AG04450 (cell line): ENCODE measurements around the gene CACNA1C. TPM values are rescaled to one million over a fixed set of nuclear protein-coding genes. Genes with fewer than 3 reads are reported as not detected.
A peak's percentile ranks its signal among the peaks of the same experiment; 100 is the strongest.

Experiments used
- CTCF ChIA-PET: fragments of 300-600, 350-600 bp; formaldehyde crosslinking; extraction: SDS; loops from one replicate; lab custom pipeline; 2022; ENCODE audit warnings: antibody characterized with exemption, inconsistent platforms; lab: Charles Lee
- POLR2A ChIA-PET: fragments of 350-600 bp; formaldehyde crosslinking; extraction: SDS; loops from one replicate; lab custom pipeline; 2021; ENCODE audit warnings: antibody characterized with exemption, inconsistent platforms; lab: Yijun Ruan, JAX
- DNase-seq: peaks from one replicate; pipeline ENCODE4 v3.0.0-alpha.2; 2011; ENCODE audit warnings: low read depth, low spot score
- H3K27ac ChIP-seq: one replicate; pipeline ENCODE4 v1.5.1; 2012; ENCODE audit warnings: low read depth, low read length, control low read depth
- H3K27me3 ChIP-seq: one replicate; pipeline ENCODE4 v1.6.0; 2012; ENCODE audit warnings: low read length; ENCODE audit not compliant: control insufficient read depth, insufficient read depth
- H3K4me3 ChIP-seq: 2 replicates; pipeline ENCODE4 v1.5.1; 2011; ENCODE audit warnings: mild to moderate bottlenecking, low read depth, low read length, control low read depth
- H3K9me3 ChIP-seq: 2 replicates; pipeline ENCODE4 v1.5.1; 2012; ENCODE audit warnings: low read length; ENCODE audit not compliant: control insufficient read depth, insufficient read depth
- polyA minus RNA-seq: library from RNA; depleted of rRNA, polyadenylated mRNA; stranded (reverse); fragments of >200 nt; gene quantifications from 2 replicates; pipeline ENCODE4 v1.2.3, GENCODE V29; 2011; rRNA and poly(A)+ RNA removed
- polyA plus RNA-seq: library from polyadenylated mRNA; depleted of rRNA; stranded (reverse); fragments of >200 nt; gene quantifications from 2 replicates; pipeline ENCODE4 v1.2.3, GENCODE V29; 2011; rRNA removed
- TF ChIP-seq, protein P1 (sequence below): IDR thresholded peaks from 2 replicates; pipeline ENCODE4 v1.5.1; 2011; ENCODE audit warnings: low read depth, low read length, control low read depth, inconsistent platforms

Gene CACNA1C
- 5.9 and 6.3 TPM in 2 replicates for polyA plus RNA-seq
- 24.1 and 27.9 TPM in 2 replicates for polyA minus RNA-seq

- Histone ChIP-seq H3K4me3 (peak within 1 kb of the TSS; percentile 80), H3K27ac (peak within 1 kb of the TSS; percentile 57), H3K27me3 (peaks cover 4% of the 10 kb centered on the region), H3K9me3 (no peaks in the 10 kb centered on the region)
- ChIA-PET CTCF (no interaction called here), POLR2A (no interaction called here)
- TF ChIP-seq, protein P1, sequence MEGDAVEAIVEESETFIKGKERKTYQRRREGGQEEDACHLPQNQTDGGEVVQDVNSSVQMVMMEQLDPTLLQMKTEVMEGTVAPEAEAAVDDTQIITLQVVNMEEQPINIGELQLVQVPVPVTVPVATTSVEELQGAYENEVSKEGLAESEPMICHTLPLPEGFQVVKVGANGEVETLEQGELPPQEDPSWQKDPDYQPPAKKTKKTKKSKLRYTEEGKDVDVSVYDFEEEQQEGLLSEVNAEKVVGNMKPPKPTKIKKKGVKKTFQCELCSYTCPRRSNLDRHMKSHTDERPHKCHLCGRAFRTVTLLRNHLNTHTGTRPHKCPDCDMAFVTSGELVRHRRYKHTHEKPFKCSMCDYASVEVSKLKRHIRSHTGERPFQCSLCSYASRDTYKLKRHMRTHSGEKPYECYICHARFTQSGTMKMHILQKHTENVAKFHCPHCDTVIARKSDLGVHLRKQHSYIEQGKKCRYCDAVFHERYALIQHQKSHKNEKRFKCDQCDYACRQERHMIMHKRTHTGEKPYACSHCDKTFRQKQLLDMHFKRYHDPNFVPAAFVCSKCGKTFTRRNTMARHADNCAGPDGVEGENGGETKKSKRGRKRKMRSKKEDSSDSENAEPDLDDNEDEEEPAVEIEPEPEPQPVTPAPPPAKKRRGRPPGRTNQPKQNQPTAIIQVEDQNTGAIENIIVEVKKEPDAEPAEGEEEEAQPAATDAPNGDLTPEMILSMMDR = peak; percentile 39
- DNase-seq = no peak
Observed at GRCh38 chr12:2052826-2053678, at the start of gene CACNA1C. CACNA1C (plus strand) TSS chr12:2052987; CDS start chr12:2053563, 576 bp downstream.

GRCh38 chr12:2003676-2004112, 49.1 kb upstream of the CACNA1C start:
- ChIA-PET POLR2A (interaction anchor here (0.5 to 1.6 kb wide), 2 partner anchors 10 to 17 kb away, joined by 3 to 25 read pairs; no protein-coding TSS in a partner anchor), CTCF (no interaction called here)
- Histone ChIP-seq H3K9me3 (no peaks in the 10 kb centered on the region), H3K27ac (peak overlapping the region; percentile 88), H3K27me3 (no peaks in the 10 kb centered on the region), H3K4me3 (peak overlapping the region; percentile 95)
- TF ChIP-seq, protein P1 = no peak
- no peak for DNase-seq

DNA sequence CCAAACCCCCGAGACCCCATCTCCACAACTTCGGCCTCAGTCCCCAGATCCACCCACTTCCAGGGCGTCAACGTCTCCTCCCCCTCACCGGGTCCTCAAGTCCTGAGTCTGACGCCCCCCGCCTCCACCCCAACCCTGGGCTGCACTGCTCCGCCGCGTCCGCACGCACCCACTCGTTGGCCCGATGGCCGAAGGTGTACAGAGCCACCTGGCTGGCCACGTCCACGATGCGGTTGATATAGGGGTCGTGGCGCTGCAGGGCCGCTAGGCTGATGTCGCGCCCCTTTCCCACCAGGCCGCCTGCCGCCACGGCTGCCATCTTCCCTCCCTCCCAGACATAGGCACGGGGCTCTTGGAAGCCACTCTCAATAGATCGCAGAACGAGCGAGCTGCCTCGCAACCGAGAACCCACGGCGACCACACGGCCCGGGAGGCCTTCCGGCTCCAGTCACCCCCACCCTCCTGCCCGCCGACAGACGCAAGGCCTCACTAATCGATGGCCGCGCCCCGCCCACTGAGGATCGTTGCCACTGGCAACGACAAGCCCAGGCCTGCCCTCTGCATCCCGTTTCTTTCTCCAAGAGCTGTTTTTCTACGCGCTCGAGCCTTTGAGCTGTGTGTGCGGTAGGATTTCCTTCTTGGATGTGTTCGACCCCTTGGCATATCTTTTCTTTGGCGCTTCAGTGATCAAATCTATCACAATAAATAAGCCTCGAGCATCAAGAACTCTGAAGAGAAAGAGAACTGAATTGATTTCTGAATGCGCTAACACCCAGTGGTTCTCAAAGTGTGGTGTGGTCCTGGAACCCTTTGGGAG, 48.5 kb upstream of the CACNA1C start, which contains the start of gene DCP1B:
Gene DCP1B, minus strand, starts transcription at position 345 of the 817 bp plus-strand sequence. Its CDS starts 26 bp downstream, at position 319.
- peak; percentile 93 for DNase-seq
- H3K27me3 ChIP-seq = no peaks in the 10 kb centered on the region
- TF ChIP-seq, protein P1 = no peak
- ChIA-PET POLR2A (interaction anchor here (1.6 kb wide), 1 partner anchor 10 kb away, joined by 25 read pairs; no protein-coding TSS in a partner anchor), CTCF (interaction anchor here (0.9 to 1.8 kb wide), 3 partner anchors 9 to 65 kb away, joined by 3 to 6 read pairs (median 3); no protein-coding TSS in a partner anchor)
- H3K4me3 ChIP-seq = peak within 1 kb of the TSS; percentile 95
- H3K9me3 ChIP-seq = no peaks in the 10 kb centered on the region
- H3K27ac ChIP-seq = peak within 1 kb of the TSS; percentile 88

GRCh38 chr12:2008677-2009076, 44.1 kb upstream of the CACNA1C start:
- TF ChIP-seq, protein P1 = no peak
- no peaks in the 10 kb centered on the region for H3K9me3 ChIP-seq
- ChIA-PET CTCF (interaction anchor here (2.6 kb wide), 1 partner anchor 69 kb away, joined by 9 read pairs; no protein-coding TSS in a partner anchor), POLR2A (interaction anchor here (0.7 to 1.3 kb wide), 3 partner anchors 15 to 1740 kb away, joined by 3 to 6 read pairs (median 3); no protein-coding TSS in a partner anchor)
- peak; percentile 61 for DNase-seq
- no peak overlapping the region for H3K27ac ChIP-seq
- no peaks in the 10 kb centered on the region for H3K27me3 ChIP-seq
- no peak overlapping the region for H3K4me3 ChIP-seq
